ENCODE measurements around the gene GNAS-AS1.

GRCh38 chr20:58891718-58892140, 41.0 kb upstream of the GNAS-AS1 start:
- TF ChIP-seq CTCF (IDR thresholded peaks at IDR 0.05), result no peak
- no peak for TF ChIP-seq POLR2A (IDR thresholded peaks at IDR 0.05)

Measured in esophagus squamous epithelium (tissue), 4 donors.